Astrocyte (in vitro differentiated cells and primary cell): ENCODE measurements around the gene HNRNPDL. TPM values are rescaled to one million over a fixed set of nuclear protein-coding genes. Genes with fewer than 3 reads are reported as not detected.
"Not testable (repeated sequence)": the region's sequence is repeated elsewhere in the genome, so short reads cannot be mapped to it uniquely, and the experiment has no call there.

Source experiments
- DNase-seq: peaks from one replicate; pipeline ENCODE4 v3.0.0-alpha.2; 2010; ENCODE audit warnings: low read depth
- FAIRE-seq: peaks from 2 replicates; lab custom pipeline; 2011; peaks lifted over from hg19 to GRCh38; lab: Jason Lieb, UNC
- H2AFZ ChIP-seq: 2 replicates; pipeline ENCODE4 v1.6.0; 2012; ENCODE audit warnings: low read depth, low read length, inconsistent platforms
- H3K27ac ChIP-seq: 2 replicates; pipeline ENCODE4 v1.5.1; 2011; ENCODE audit warnings: low read depth, low read length, inconsistent platforms
- H3K27me3 ChIP-seq: 2 replicates; pipeline ENCODE4 v1.6.0; 2011; ENCODE audit warnings: low read length, inconsistent platforms; ENCODE audit not compliant: insufficient read depth
- H3K36me3 ChIP-seq: 2 replicates; pipeline ENCODE4 v1.5.1; 2011; ENCODE audit warnings: low read length, inconsistent platforms; ENCODE audit not compliant: insufficient read depth
- H3K4me1 ChIP-seq: 2 replicates; pipeline ENCODE4 v1.5.1; 2011; ENCODE audit warnings: low read length, inconsistent platforms; ENCODE audit not compliant: insufficient read depth
- H3K4me2 ChIP-seq: 2 replicates; pipeline ENCODE4 v1.6.0; 2012; ENCODE audit warnings: low read length, inconsistent platforms
- H3K4me3 ChIP-seq: 2 replicates; pipeline ENCODE4 v1.5.1; 2011; ENCODE audit warnings: low read depth, mild to moderate bottlenecking, low read length, inconsistent platforms; ENCODE audit not compliant: insufficient read depth
- H3K79me2 ChIP-seq: 2 replicates; pipeline ENCODE4 v1.6.0; 2012; ENCODE audit warnings: mild to moderate bottlenecking, low read length, inconsistent platforms; ENCODE audit not compliant: insufficient read depth
- H3K9ac ChIP-seq: 2 replicates; pipeline ENCODE4 v1.6.0; 2012; ENCODE audit warnings: mild to moderate bottlenecking, low read length, inconsistent platforms
- H3K9me3 ChIP-seq: 2 replicates; pipeline ENCODE4 v1.5.1; 2012; ENCODE audit warnings: low read depth, mild to moderate bottlenecking, low read length, inconsistent platforms; ENCODE audit not compliant: insufficient read depth
- H4K20me1 ChIP-seq: 2 replicates; pipeline ENCODE4 v1.6.0; 2012; ENCODE audit warnings: low read length, inconsistent platforms; ENCODE audit not compliant: insufficient read depth
- H3K27ac Mint-ChIP-seq: one replicate; pipeline ENCODE4 v1.8.0; 2021; ENCODE audit warnings: mild to moderate bottlenecking, mixed read lengths; ENCODE audit not compliant: unreplicated experiment
- H3K27me3 Mint-ChIP-seq: one replicate; pipeline ENCODE4 v1.8.0; 2021; ENCODE audit warnings: low read depth, mixed read lengths; ENCODE audit not compliant: unreplicated experiment
- H3K36me3 Mint-ChIP-seq: one replicate; pipeline ENCODE4 v1.8.0; 2021; ENCODE audit warnings: low read depth, mixed read lengths; ENCODE audit not compliant: unreplicated experiment
- H3K4me1 Mint-ChIP-seq: one replicate; pipeline ENCODE4 v1.8.0; 2021; ENCODE audit warnings: low read depth, mixed read lengths; ENCODE audit not compliant: unreplicated experiment
- H3K4me3 Mint-ChIP-seq: one replicate; pipeline ENCODE4 v1.8.0; 2021; ENCODE audit warnings: mild to moderate bottlenecking, moderate library complexity, mixed read lengths; ENCODE audit not compliant: unreplicated experiment
- H3K9me3 Mint-ChIP-seq: one replicate; pipeline ENCODE4 v1.8.0; 2021; ENCODE audit warnings: mild to moderate bottlenecking, mixed read lengths; ENCODE audit not compliant: unreplicated experiment
- CTCF ChIP-seq: IDR thresholded peaks from 2 replicates; pipeline ENCODE4 v1.5.1; 2011; ENCODE audit warnings: low read depth, mild to moderate bottlenecking, inconsistent platforms, low read length, moderate library complexity; ENCODE audit not compliant: insufficient read depth
- EZH2 ChIP-seq: IDR thresholded peaks from 2 replicates; pipeline ENCODE4 v1.6.1; 2012; ENCODE audit warnings: mild to moderate bottlenecking, low read length, inconsistent platforms; ENCODE audit not compliant: insufficient read depth
- total RNA-seq: library from RNA; stranded (reverse); gene quantifications from 2 replicates; pipeline ENCODE4 v1.2.1, GENCODE V29; 2021

HNRNPDL gene
- total RNA-seq, 1 donor from 2014 or later, result 220 TPM

GRCh38 chr4:82388405-82388804 is 41.9 kb downstream of the HNRNPDL start:
- H3K4me3 ChIP-seq, result no peak overlapping the region
- no peaks in the 10 kb centered on the region for H3K9me3 ChIP-seq
- no peaks in the 10 kb centered on the region for H3K27me3 Mint-ChIP-seq
- FAIRE-seq, result no peak
- H3K79me2 ChIP-seq, result no peaks in the 10 kb centered on the region
- no peaks in the 10 kb centered on the region for H4K20me1 ChIP-seq
- H3K4me1 Mint-ChIP-seq, result no peaks in the 10 kb centered on the region
- no peak for DNase-seq
- no peak overlapping the region for H3K4me2 ChIP-seq
- H3K4me3 Mint-ChIP-seq, result no peak overlapping the region
- H3K4me1 ChIP-seq, result no peaks in the 10 kb centered on the region
- H3K27me3 ChIP-seq, result no peaks in the 10 kb centered on the region
- H3K9ac ChIP-seq, result no peak overlapping the region
- no peaks in the 10 kb centered on the region for H3K36me3 ChIP-seq
- TF ChIP-seq EZH2, result no peak
- TF ChIP-seq CTCF, result no peak
- H2AFZ ChIP-seq, result no peak overlapping the region
- H3K27ac Mint-ChIP-seq, result no peak overlapping the region
- peaks cover 6% of the 10 kb centered on the region for H3K9me3 Mint-ChIP-seq
- H3K36me3 Mint-ChIP-seq, result no peaks in the 10 kb centered on the region
- H3K27ac ChIP-seq, result no peak overlapping the region

GRCh38 chr4:82386312-82386711 is 44.0 kb downstream of the HNRNPDL start:
- not testable (repeated sequence) for H3K9ac ChIP-seq, DNase-seq, H3K4me1 ChIP-seq, H3K79me2 ChIP-seq, H4K20me1 ChIP-seq, FAIRE-seq, H3K4me3 ChIP-seq, H3K27ac Mint-ChIP-seq, H3K4me3 Mint-ChIP-seq, H3K4me2 ChIP-seq, H2AFZ ChIP-seq, H3K9me3 ChIP-seq, H3K27me3 ChIP-seq, H3K9me3 Mint-ChIP-seq, H3K36me3 Mint-ChIP-seq, H3K27me3 Mint-ChIP-seq, H3K27ac ChIP-seq, H3K4me1 Mint-ChIP-seq, H3K36me3 ChIP-seq

GRCh38 chr4:82382751-82383150 is 47.5 kb downstream of the HNRNPDL start:
- H3K9ac ChIP-seq, result no peak overlapping the region
- H3K4me1 ChIP-seq, result no peaks in the 10 kb centered on the region
- Mint-ChIP-seq H3K4me1 (no peaks in the 10 kb centered on the region), H3K27ac (no peak overlapping the region), H3K27me3 (no peaks in the 10 kb centered on the region), H3K4me3 (no peak overlapping the region), H3K9me3 (peaks cover 7% of the 10 kb centered on the region), H3K36me3 (peaks cover 2% of the 10 kb centered on the region)
- H3K9me3 ChIP-seq, result no peaks in the 10 kb centered on the region
- H3K79me2 ChIP-seq, result peaks cover 13% of the 10 kb centered on the region
- H3K27ac ChIP-seq, result no peak overlapping the region
- no peaks in the 10 kb centered on the region for H3K36me3 ChIP-seq
- H3K4me3 ChIP-seq, result no peak overlapping the region
- DNase-seq (no peak), FAIRE-seq (no peak)
- no peaks in the 10 kb centered on the region for H3K27me3 ChIP-seq
- TF ChIP-seq CTCF (no peak), EZH2 (no peak)
- H3K4me2 ChIP-seq, result no peak overlapping the region
- H2AFZ ChIP-seq, result no peak overlapping the region
- H4K20me1 ChIP-seq, result peaks cover 5% of the 10 kb centered on the region
